Motor neuron (in vitro differentiated cells): ENCODE measurements around the gene CHMP4B. TPM values are rescaled to one million over a fixed set of nuclear protein-coding genes. Genes with fewer than 3 reads are reported as not detected.

Source experiments
- ATAC-seq, 8 experiments: fragments of 200-7000 bp; cut with Tn5 transposase; replicated peaks in 6 of 8; 2 replicates each; pipeline ENCODE4 v1.8.0; 2021; ENCODE audit warnings: mild to moderate bottlenecking in 8 of 8, moderate library complexity in 8 of 8
- H3K27ac ChIP-seq, 2 donors: fragments of 250-450 bp; sonication (Bioruptor Pico); 2 replicates each; pipeline ENCODE4 v1.9.0; 2021; ENCODE audit warnings: antibody characterized with exemption in 2 of 2, mild to moderate bottlenecking in 2 of 2, moderate library complexity in 1 of 2
- H3K4me1 ChIP-seq, 2 donors: fragments of 250-450 bp; sonication (Bioruptor Pico); replicated peaks in 1 of 2; 2 replicates each; pipeline ENCODE4 v1.6.1; 2021; ENCODE audit warnings: antibody characterized with exemption in 2 of 2, mild to moderate bottlenecking in 2 of 2, moderate library complexity in 1 of 2
- H3K4me3 ChIP-seq, 5 donors: fragments of 250-450 bp; sonication (Bioruptor Pico); 2 replicates each; pipeline ENCODE4 v1.9.0; 2021; ENCODE audit warnings: antibody characterized with exemption in 5 of 5, mild to moderate bottlenecking in 5 of 5, moderate library complexity in 4 of 5
- WGBS, 10 experiments: fragments of 450-650 bp; shearing (Covaris generic); methylation state at CpG; one replicate each; pipeline ENCODE4 v1.0.0; 2022; 5-methylcytosine and 5-hydroxymethylcytosine counted together
- in situ Hi-C, 9 experiments: fragments of 400-800 bp; cut with MboI; loops; one replicate each; pipeline ENCODE4 v1.15.0; 2021; ENCODE audit warnings: low sequenced_read_pairs in 9 of 9, low pct_unique_long_range_greater_than_20kb in 2 of 9; ENCODE audit not compliant: unreplicated experiment in 9 of 9
- total RNA-seq, 8 experiments: library from RNA; unstranded; fragments of 300-600 nt; gene quantifications; 2 replicates each; pipeline versions ENCODE4 v1.2.3 to v1.2.4, GENCODE V29; 2022

The CHMP4B gene
- total RNA-seq, 8 experiments from 2014 or later = 30.3 to 74.5 (median 54.4) TPM

DNA sequence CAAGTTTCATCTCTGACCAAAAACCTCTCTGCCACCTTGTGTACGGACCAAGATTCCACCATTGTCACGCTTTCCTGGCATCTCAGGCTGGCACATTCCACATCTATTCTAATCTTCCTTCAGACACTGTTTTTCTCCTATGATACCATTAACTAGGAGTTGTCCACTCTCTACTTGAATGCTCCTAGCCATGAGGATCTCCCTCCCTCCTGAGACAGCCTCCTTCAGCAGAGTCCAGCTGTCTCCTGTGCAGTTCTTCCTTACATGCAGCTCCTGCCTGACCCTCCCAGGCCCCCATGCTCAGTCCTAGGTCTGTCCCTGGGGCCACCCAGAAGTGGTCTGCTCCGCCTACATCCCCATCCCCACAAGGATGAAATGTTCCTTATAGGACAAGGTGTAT, 90.9 kb downstream of the CHMP4B start:
- 39 to 100% (median 96%) methylated on average over 1 to 3 of the region's 3 CpGs; no CpG with 5 or more reads in 2 of the 10 experiments for WGBS, 10 experiments
- in situ Hi-C loops = no loop called here

More for the DNA sequence above, 90.9 kb downstream of the CHMP4B start:
- peaks cover 7 to 11% of the 10 kb centered on the region in 2 donors for H3K4me1 ChIP-seq
- ATAC-seq = no peak
- H3K27ac ChIP-seq = no peak overlapping the region
- no peak overlapping the region for H3K4me3 ChIP-seq

Other genes with a start within 250 kb of the CHMP4B start
- gene C20orf144, start 149.0 kb upstream of the CHMP4B start, total RNA-seq = 1 to 10 TPM in 5 of 8 experiments, under 1 TPM in 3; 0.79 to 3.2 (median 1.3) TPM
- 1 to 10 TPM in 6 of 8 experiments, under 1 TPM in 2; 0.36 to 4.4 (median 1.6) TPM for gene ACTL10, start 144.4 kb upstream of the CHMP4B start, total RNA-seq
- gene NECAB3, start 136.9 kb upstream of the CHMP4B start, total RNA-seq = 10 to 100 TPM; 17.4 to 53.7 (median 25.9) TPM
- 10 to 100 TPM in 3 of 8 experiments, 1 to 10 TPM in 4, under 1 TPM in 1; 0.86 to 31.2 (median 2.2) TPM for gene E2F1, start 125.0 kb upstream of the CHMP4B start, total RNA-seq
- 1 to 10 TPM in 7 of 8 experiments, under 1 TPM in 1; 0.54 to 6.7 (median 2.3) TPM for gene PXMP4, start 91.0 kb upstream of the CHMP4B start, total RNA-seq
- 1 to 10 TPM in 6 of 8 experiments, under 1 TPM in 2; 0.87 to 3.3 (median 1.2) TPM for gene ZNF341, start 79.4 kb upstream of the CHMP4B start, total RNA-seq
- gene RALY, start 182.6 kb downstream of the CHMP4B start, total RNA-seq = 100 to 1,000 TPM in 2 of 8 experiments, 10 to 100 TPM in 6; 59.8 to 155 (median 76.3) TPM